ENCODE measurements around the gene LCP2.

Gene LCP2

DNA sequence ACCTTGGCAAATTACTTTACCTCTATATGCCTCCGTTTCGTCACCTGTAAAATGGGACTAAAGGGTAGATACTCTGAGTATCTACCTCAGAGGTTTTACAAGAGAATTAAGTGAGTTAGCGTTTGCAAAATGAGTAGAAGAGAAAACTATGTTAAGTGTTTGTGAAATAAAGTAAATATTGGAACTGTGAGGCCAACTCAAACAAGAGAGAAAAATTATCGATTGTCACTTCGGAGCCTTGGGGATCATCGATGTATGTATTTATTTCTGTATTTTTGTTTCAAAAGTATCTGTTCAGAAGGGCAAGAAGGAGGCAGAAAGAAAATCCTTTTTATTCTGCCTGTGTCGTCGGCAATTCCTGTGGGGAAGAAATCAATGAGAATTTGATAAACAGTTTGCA, 90.6 kb downstream of the LCP2 start:
- no peak for DNase-seq

- DNase-seq, result no peak
These were observed 91.4 kb downstream of the LCP2 start for GRCh38 chr5:170206216-170206615.

DNA sequence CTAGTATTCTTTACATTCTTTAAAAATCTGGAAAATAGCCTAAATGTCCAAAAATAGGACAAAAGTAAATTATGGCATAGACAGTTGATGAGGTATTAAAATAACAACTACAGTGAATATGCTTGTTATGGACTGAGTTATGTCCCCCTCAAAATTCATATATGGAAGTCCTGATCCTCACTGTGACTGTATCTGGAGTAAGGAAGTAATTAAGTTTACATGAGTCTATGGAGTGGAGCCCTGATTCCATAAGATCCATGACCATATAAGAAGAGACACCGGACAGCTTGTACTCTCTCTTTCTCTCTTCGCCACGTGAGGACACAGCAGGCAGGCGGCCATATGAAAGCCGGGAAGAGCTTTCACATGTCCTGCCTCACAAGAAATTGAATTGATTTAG, 93.4 kb downstream of the LCP2 start:
- DNase-seq, result no peak

- no peak for DNase-seq
These were observed 95.5 kb downstream of the LCP2 start for GRCh38 chr5:170202117-170202516.

DNA sequence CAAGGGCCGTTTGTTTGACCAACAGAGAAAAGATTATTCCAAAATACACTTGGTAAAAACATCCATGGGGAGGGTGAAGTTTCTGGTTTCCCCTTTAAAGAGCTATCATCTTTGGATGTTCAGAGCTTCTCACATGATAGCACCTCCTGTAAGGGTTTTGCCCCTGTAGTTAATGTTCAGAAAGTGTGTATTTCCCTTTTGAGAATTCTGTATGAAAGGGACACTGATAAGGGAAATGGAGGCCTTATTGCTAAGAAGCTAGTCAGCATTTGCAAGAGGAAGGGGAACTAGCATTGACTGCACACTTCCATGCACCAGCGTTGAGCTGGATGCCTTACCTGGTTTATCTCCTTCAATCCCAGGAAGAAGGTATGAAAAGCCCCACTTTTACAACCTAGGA, 96.3 kb downstream of the LCP2 start:
- DNase-seq, result no peak

GRCh38 chr5:170200876-170201275, 96.7 kb downstream of the LCP2 start:
- no peak for DNase-seq
